Ectodermal cell (in vitro differentiated cells): Measurements from ENCODE around the gene MED26. TPM values are rescaled to one million over a fixed set of nuclear protein-coding genes. Genes with fewer than 3 reads are reported as not detected.
"Not testable (repeated sequence)": the region's sequence is repeated elsewhere in the genome, so short reads cannot be mapped to it uniquely, and the experiment has no call there.

ENCODE experiments used
- H3K27ac ChIP-seq: 2 replicates; pipeline ENCODE4 v1.7.0; 2013; ENCODE audit warnings: mild to moderate bottlenecking, low read depth, low read length; ENCODE audit not compliant: insufficient read depth, poor library complexity, severe bottlenecking
- H3K27me3 ChIP-seq: 2 replicates; pipeline ENCODE4 v1.7.0; 2013; ENCODE audit warnings: mild to moderate bottlenecking, low read length; ENCODE audit not compliant: insufficient read depth, control insufficient read depth, poor library complexity, severe bottlenecking
- H3K36me3 ChIP-seq: one replicate; pipeline ENCODE4 v1.7.0; 2013; ENCODE audit warnings: low read length; ENCODE audit not compliant: control insufficient read depth, insufficient read depth
- H3K4me1 ChIP-seq: one replicate; pipeline ENCODE4 v1.7.0; 2013; ENCODE audit warnings: low read length; ENCODE audit not compliant: control insufficient read depth, insufficient read depth
- H3K4me3 ChIP-seq: 2 replicates; pipeline ENCODE4 v1.7.0; 2013; ENCODE audit warnings: low read depth, low read length, control low read depth; ENCODE audit not compliant: insufficient read depth
- H3K9me3 ChIP-seq: 2 replicates; pipeline ENCODE4 v1.7.0; 2013; ENCODE audit warnings: mild to moderate bottlenecking, low read length, moderate library complexity; ENCODE audit not compliant: control insufficient read depth
- WGBS, 2 experiments: methylation state at CpG; one replicate each; pipeline ENCODE4 v1.1.7; 2013; ENCODE audit warnings: missing lambda C conversion rate in 2 of 2; 5-methylcytosine and 5-hydroxymethylcytosine counted together
- polyA plus RNA-seq, 4 experiments: library from polyadenylated mRNA; stranded (reverse); fragments of 50-300 nt; gene quantifications; one replicate each; pipeline ENCODE4 v1.2.3, GENCODE V29; 2013

MED26 gene
- polyA plus RNA-seq (2013, experiment 1 of 4) = 8.5 TPM
- polyA plus RNA-seq (2013, experiment 2 of 4) = 9.9 TPM
- polyA plus RNA-seq (2013, experiment 3 of 4) = 8.1 TPM
- 9.8 TPM for polyA plus RNA-seq (2013, experiment 4 of 4)

GRCh38 chr19:16628183-16628983 is at the start of gene MED26:
MED26 (minus strand) TSS chr19:16628204; CDS start chr19:16627943, 261 bp downstream.
- WGBS, 2 experiments = 0 to 1% methylated on average over 98 of the region's 98 CpGs
- H3K4me3 ChIP-seq = peak within 1 kb of the TSS; percentile 87
- no peaks in the 10 kb centered on the region for H3K9me3 ChIP-seq
- H3K27ac ChIP-seq = peak within 1 kb of the TSS; percentile 44
- H3K36me3 ChIP-seq = no peaks in the 10 kb centered on the region
- no peaks in the 10 kb centered on the region for H3K27me3 ChIP-seq
- peaks cover 4% of the 10 kb centered on the region for H3K4me1 ChIP-seq

GRCh38 chr19:16677055-16677454 is 49.1 kb upstream of the MED26 start:
- Histone ChIP-seq H3K27me3 (no peaks in the 10 kb centered on the region), H3K9me3 (no peaks in the 10 kb centered on the region), H3K4me3 (no peak overlapping the region), H3K27ac (no peak overlapping the region), H3K36me3 (no peaks in the 10 kb centered on the region), H3K4me1 (no peaks in the 10 kb centered on the region)

- 90 to 93% methylated on average over 14 to 15 of the region's 15 CpGs for WGBS, 2 experiments
- Histone ChIP-seq H3K36me3 (no peaks in the 10 kb centered on the region), H3K9me3 (no peaks in the 10 kb centered on the region), H3K27me3 (no peaks in the 10 kb centered on the region), H3K4me1 (no peaks in the 10 kb centered on the region), H3K4me3 (no peak overlapping the region), H3K27ac (no peak overlapping the region)
Observed at GRCh38 chr19:16676101-16676798, 48.2 kb upstream of the MED26 start.

GRCh38 chr19:16673839-16674238 is 45.8 kb upstream of the MED26 start:
- not testable (repeated sequence) for H3K4me3 ChIP-seq, H3K27ac ChIP-seq, H3K4me1 ChIP-seq, H3K9me3 ChIP-seq, H3K27me3 ChIP-seq, H3K36me3 ChIP-seq
- WGBS, 2 experiments = 88 to 91% methylated on average over 4 of the region's 4 CpGs

GRCh38 chr19:16673231-16673630 is 45.2 kb upstream of the MED26 start:
- no peak overlapping the region for H3K27ac ChIP-seq
- no peaks in the 10 kb centered on the region for H3K4me1 ChIP-seq
- 92 to 96% methylated on average over 3 of the region's 3 CpGs for WGBS, 2 experiments
- no peaks in the 10 kb centered on the region for H3K27me3 ChIP-seq
- no peak overlapping the region for H3K4me3 ChIP-seq
- no peaks in the 10 kb centered on the region for H3K36me3 ChIP-seq
- no peaks in the 10 kb centered on the region for H3K9me3 ChIP-seq

GRCh38 chr19:16671652-16672274 is 43.8 kb upstream of the MED26 start:
- Histone ChIP-seq H3K4me3 (no peak overlapping the region), H3K9me3 (no peaks in the 10 kb centered on the region), H3K27ac (no peak overlapping the region), H3K27me3 (no peaks in the 10 kb centered on the region), H3K4me1 (no peaks in the 10 kb centered on the region), H3K36me3 (no peaks in the 10 kb centered on the region)
- 90 to 92% methylated on average over 12 of the region's 12 CpGs for WGBS, 2 experiments

- Histone ChIP-seq H3K36me3 (no peaks in the 10 kb centered on the region), H3K27me3 (no peaks in the 10 kb centered on the region), H3K4me3 (no peak overlapping the region), H3K9me3 (no peaks in the 10 kb centered on the region), H3K4me1 (no peaks in the 10 kb centered on the region), H3K27ac (no peak overlapping the region)
- WGBS, 2 experiments = 94% methylated on average over 13 of the region's 13 CpGs
Observed at GRCh38 chr19:16670291-16670690, 42.3 kb upstream of the MED26 start.

GRCh38 chr19:16668702-16669101 is 40.7 kb upstream of the MED26 start:
- H3K36me3 ChIP-seq, H3K9me3 ChIP-seq, H3K27ac ChIP-seq, H3K27me3 ChIP-seq, H3K4me1 ChIP-seq, H3K4me3 ChIP-seq: not testable (repeated sequence)
- 65 to 97% methylated on average over 4 of the region's 4 CpGs for WGBS, 2 experiments

- Histone ChIP-seq H3K9me3 (no peaks in the 10 kb centered on the region), H3K36me3 (no peaks in the 10 kb centered on the region), H3K4me1 (no peaks in the 10 kb centered on the region), H3K4me3 (no peak overlapping the region), H3K27me3 (no peaks in the 10 kb centered on the region), H3K27ac (no peak overlapping the region)
- WGBS, 2 experiments = 93 to 95% methylated on average over 5 of the region's 5 CpGs
Observed at GRCh38 chr19:16668176-16668575, 40.2 kb upstream of the MED26 start.

GRCh38 chr19:16661480-16662034 is 33.6 kb upstream of the MED26 start:
- peaks cover 26% of the 10 kb centered on the region for H3K27me3 ChIP-seq
- 6 to 7% methylated on average over 31 of the region's 31 CpGs for WGBS, 2 experiments
- H3K4me3 ChIP-seq = peak overlapping the region; percentile 95
- H3K36me3 ChIP-seq = peaks cover 6% of the 10 kb centered on the region
- H3K27ac ChIP-seq = no peak overlapping the region
- H3K4me1 ChIP-seq = peaks cover 11% of the 10 kb centered on the region
- no peaks in the 10 kb centered on the region for H3K9me3 ChIP-seq
